ENCODE data around the gene OR56B1.
"Not testable (repeated sequence)": the region's sequence is repeated elsewhere in the genome, so short reads cannot be mapped to it uniquely, and the experiment has no call there.

Gene OR56B1

GRCh38 chr11:5736396-5736795, at the start of gene OR56B1:
Gene OR56B1 (plus strand): TSS chr11:5736448. CDS start chr11:5736517, 69 bp downstream.
- no peak for DNase-seq (ENCODE audit: low read depth, low spot score)

- DNase-seq (ENCODE audit: low read depth, low spot score), result no peak
Observed at GRCh38 chr11:5688482-5688881, 47.8 kb upstream of the OR56B1 start.

- DNase-seq (ENCODE audit: low read depth, low spot score), result peak; percentile 57
Observed at GRCh38 chr11:5689551-5689983, 46.7 kb upstream of the OR56B1 start, which contains the start of gene TRIM22. Gene TRIM22 (plus strand): TSS chr11:5689790. CDS start chr11:5696233, 6,443 bp downstream.

GRCh38 chr11:5690216-5690615, 46.0 kb upstream of the OR56B1 start:
- DNase-seq (ENCODE audit: low read depth, low spot score), result no peak

- DNase-seq (ENCODE audit: low read depth, low spot score), result no peak
Observed at GRCh38 chr11:5690736-5691135, 45.5 kb upstream of the OR56B1 start.

- not testable (repeated sequence) for DNase-seq (ENCODE audit: low read depth, low spot score)
Observed at GRCh38 chr11:5691238-5691963, 44.8 kb upstream of the OR56B1 start.

- DNase-seq (ENCODE audit: low read depth, low spot score), result no peak
Observed at GRCh38 chr11:5691964-5692361, 44.3 kb upstream of the OR56B1 start.

- no peak for DNase-seq (ENCODE audit: low read depth, low spot score)
Observed at GRCh38 chr11:5694642-5695041, 41.6 kb upstream of the OR56B1 start.

- no peak for DNase-seq (ENCODE audit: low read depth, low spot score)
Observed at GRCh38 chr11:5695580-5695979, 40.7 kb upstream of the OR56B1 start.

GRCh38 chr11:5696210-5696609, 40.0 kb upstream of the OR56B1 start:
- no peak for DNase-seq (ENCODE audit: low read depth, low spot score)

- DNase-seq (ENCODE audit: low read depth, low spot score), result no peak
Observed at GRCh38 chr11:5698281-5698680, 38.0 kb upstream of the OR56B1 start.

GRCh38 chr11:5700421-5701054, 35.7 kb upstream of the OR56B1 start:
- DNase-seq (ENCODE audit: low read depth, low spot score), result no peak

GRCh38 chr11:5701055-5701577, 35.1 kb upstream of the OR56B1 start:
- no peak for DNase-seq (ENCODE audit: low read depth, low spot score)

- DNase-seq (ENCODE audit: low read depth, low spot score), result no peak
Observed at GRCh38 chr11:5703741-5704536, 32.3 kb upstream of the OR56B1 start.

GRCh38 chr11:5705688-5706087, 30.6 kb upstream of the OR56B1 start:
- DNase-seq (ENCODE audit: low read depth, low spot score), result no peak

- no peak for DNase-seq (ENCODE audit: low read depth, low spot score)
Observed at GRCh38 chr11:5712507-5712906, 23.7 kb upstream of the OR56B1 start.

GRCh38 chr11:5713695-5714094, 22.6 kb upstream of the OR56B1 start:
- no peak for DNase-seq (ENCODE audit: low read depth, low spot score)

GRCh38 chr11:5716518-5716917, 19.7 kb upstream of the OR56B1 start:
- DNase-seq (ENCODE audit: low read depth, low spot score), result not testable (repeated sequence)

- no peak for DNase-seq (ENCODE audit: low read depth, low spot score)
Observed at GRCh38 chr11:5719703-5720495, 16.3 kb upstream of the OR56B1 start.

- no peak for DNase-seq (ENCODE audit: low read depth, low spot score)
Observed at GRCh38 chr11:5722622-5723021, 13.6 kb upstream of the OR56B1 start.

GRCh38 chr11:5726351-5726750, 9.9 kb upstream of the OR56B1 start:
- no peak for DNase-seq (ENCODE audit: low read depth, low spot score)

Measured in iPS DF 19.7 (cell line).